Epithelial cell of esophagus (primary cell): ENCODE measurements around the gene BCL7A.

Experiments used
- DNase-seq: peaks from one replicate; pipeline ENCODE4 v3.0.0; 2010; ENCODE audit warnings: low read depth
- H3K4me3 ChIP-seq: 2 replicates; pipeline ENCODE4 v1.5.1; 2011; ENCODE audit warnings: mild to moderate bottlenecking, low read length, control low read depth
- TF ChIP-seq, protein P1 (sequence below): IDR thresholded peaks from 2 replicates; pipeline ENCODE4 v1.5.1; 2011; ENCODE audit warnings: low read depth, mild to moderate bottlenecking, low read length, control low read depth, inconsistent platforms; ENCODE audit not compliant: insufficient read depth; ENCODE audit errors: missing control alignments

Gene BCL7A

DNA sequence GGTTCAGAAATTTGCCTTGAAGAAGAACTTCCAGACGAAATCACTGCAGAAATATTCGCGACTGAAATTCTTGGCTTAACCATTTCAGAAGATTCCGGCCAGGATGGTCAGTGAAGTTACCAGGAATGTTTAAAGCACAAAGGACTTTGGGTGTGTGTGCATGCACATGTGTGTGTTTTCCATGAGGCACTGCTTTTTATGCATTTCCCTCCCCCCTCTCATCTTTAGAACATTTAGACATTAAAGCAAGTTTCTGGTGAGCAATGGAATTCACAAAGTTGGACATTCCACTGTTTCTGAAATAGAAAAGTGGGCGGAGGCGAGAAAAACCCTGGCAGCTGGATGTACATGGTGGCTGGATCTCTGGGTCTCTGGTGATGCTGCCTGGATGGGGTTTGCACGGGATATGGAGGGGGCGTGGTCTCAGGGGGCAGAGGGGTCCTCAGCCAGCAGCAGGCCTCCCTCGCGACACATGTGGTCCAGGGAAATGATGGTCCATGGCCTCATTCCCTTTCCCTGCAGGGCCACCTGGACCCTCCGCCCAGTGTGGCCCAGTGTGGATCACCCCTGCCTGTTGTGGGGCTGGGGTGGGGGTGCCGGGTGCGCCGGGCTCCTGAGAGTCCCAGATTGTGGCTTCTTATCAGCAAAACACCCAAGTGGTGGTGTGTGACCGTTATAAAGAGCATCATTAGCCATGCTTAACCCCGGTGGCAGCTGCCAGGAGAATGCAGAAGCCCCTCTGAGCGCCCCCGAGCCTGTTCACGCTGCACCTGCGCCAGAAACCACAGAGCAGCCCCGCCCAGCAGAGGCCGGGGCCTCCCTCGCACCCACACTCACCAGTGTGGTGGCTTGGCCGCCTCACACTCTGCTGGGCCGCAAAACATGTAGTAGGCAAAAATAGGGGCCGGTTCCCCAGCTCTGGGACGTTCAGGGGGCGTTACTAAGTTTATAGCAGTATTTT, 17.8 kb upstream of the BCL7A start:
- no peak for DNase-seq
- no peak overlapping the region for H3K4me3 ChIP-seq
- TF ChIP-seq, protein P1, sequence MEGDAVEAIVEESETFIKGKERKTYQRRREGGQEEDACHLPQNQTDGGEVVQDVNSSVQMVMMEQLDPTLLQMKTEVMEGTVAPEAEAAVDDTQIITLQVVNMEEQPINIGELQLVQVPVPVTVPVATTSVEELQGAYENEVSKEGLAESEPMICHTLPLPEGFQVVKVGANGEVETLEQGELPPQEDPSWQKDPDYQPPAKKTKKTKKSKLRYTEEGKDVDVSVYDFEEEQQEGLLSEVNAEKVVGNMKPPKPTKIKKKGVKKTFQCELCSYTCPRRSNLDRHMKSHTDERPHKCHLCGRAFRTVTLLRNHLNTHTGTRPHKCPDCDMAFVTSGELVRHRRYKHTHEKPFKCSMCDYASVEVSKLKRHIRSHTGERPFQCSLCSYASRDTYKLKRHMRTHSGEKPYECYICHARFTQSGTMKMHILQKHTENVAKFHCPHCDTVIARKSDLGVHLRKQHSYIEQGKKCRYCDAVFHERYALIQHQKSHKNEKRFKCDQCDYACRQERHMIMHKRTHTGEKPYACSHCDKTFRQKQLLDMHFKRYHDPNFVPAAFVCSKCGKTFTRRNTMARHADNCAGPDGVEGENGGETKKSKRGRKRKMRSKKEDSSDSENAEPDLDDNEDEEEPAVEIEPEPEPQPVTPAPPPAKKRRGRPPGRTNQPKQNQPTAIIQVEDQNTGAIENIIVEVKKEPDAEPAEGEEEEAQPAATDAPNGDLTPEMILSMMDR: no peak

- TF ChIP-seq, protein P1: no peak
- DNase-seq: no peak
- no peak overlapping the region for H3K4me3 ChIP-seq
Measured at GRCh38 chr12:122004633-122005071, 17.0 kb upstream of the BCL7A start.

- H3K4me3 ChIP-seq: no peak overlapping the region
Measured at GRCh38 chr12:122005252-122005776, 16.4 kb upstream of the BCL7A start.

DNA sequence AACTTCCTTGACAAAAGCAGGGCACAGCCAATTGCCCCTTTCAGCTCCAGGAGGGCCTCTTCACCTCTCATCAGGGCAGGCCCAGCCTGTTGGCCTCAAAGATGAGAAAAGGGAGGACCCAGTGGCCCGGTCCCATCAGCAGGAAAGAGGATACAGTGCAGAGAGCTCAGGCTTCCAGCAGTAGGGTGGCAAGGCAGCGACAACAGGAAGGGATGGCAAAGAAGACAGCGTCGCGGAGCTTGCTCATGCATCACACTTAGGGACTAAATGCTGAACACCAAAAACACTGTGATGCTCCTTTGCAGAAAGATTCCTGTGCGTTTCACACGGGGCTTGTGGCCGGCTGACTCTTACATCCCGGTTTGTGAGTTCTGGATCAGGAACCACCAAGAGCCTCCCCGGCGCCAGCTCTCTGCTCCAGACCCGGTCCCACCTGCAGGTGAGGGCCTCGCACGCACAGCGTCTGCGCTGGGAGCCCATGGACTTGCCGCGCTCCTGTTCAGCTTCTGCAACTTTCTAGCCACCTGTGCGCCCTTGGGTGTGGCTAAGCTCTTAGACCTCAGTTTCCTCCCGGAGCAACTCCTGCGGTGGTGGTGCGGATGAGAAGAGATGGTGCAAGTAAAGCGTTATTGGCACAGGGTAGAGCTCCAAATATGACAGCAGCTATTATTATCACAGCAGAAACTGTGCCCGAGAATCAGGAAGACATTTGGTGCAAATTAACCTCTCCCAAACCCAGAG, 15.3 kb upstream of the BCL7A start:
- H3K4me3 ChIP-seq: no peak overlapping the region

More at GRCh38 chr12:122005252-122005776, 16.4 kb upstream of the BCL7A start:
- no peak for DNase-seq
- TF ChIP-seq, protein P1: no peak

GRCh38 chr12:122009741-122010140, 11.9 kb upstream of the BCL7A start:
- DNase-seq: no peak
- TF ChIP-seq, protein P1: no peak
- no peak overlapping the region for H3K4me3 ChIP-seq

More for the DNA sequence above, 15.3 kb upstream of the BCL7A start:
- TF ChIP-seq, protein P1: no peak
- no peak for DNase-seq

DNA sequence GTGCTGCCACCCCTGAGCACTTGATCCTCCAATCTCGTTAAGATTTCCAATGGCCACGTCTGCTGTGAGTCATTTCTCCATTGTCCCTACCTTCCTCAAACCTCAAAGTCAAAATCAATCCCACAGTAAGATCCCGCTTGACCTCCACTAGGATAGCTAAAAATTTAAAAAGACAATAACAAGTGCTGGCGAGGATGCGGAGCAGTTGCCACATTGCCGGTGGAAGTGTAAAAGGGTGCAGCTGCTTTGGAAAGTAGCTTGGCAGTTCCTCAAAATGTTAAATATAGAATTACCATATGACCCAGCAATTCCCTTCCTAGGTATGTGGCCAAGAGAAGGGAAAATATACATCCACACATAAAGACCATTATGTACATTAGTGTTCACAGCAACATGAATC, 9.5 kb upstream of the BCL7A start:
- TF ChIP-seq, protein P1: no peak

More for the DNA sequence above, 9.5 kb upstream of the BCL7A start:
- H3K4me3 ChIP-seq: no peak overlapping the region
- DNase-seq: no peak
